Measurements from ENCODE around the gene TMEM91.

DNA sequence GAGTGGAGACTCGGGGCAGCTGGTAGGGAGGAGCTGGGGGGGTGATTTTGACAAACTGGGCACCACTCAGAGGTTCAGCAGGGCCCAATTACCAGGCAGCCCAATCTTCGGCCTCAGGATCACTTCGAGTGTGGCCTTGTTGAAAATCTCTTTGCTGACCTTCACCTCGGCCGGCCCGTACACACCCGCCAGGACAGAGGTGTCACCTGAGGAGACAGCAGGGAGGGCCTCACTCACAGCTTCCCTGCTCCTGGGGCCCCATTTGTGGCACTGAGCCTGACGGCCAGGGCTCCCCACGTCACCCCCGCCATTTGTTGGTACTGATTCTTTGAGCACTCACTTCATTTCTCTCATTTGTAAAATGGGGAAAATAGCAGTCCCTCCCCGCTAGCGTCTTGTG lies 16.4 kb downstream of the TMEM91 start:
- TF ChIP-seq, protein P1, sequence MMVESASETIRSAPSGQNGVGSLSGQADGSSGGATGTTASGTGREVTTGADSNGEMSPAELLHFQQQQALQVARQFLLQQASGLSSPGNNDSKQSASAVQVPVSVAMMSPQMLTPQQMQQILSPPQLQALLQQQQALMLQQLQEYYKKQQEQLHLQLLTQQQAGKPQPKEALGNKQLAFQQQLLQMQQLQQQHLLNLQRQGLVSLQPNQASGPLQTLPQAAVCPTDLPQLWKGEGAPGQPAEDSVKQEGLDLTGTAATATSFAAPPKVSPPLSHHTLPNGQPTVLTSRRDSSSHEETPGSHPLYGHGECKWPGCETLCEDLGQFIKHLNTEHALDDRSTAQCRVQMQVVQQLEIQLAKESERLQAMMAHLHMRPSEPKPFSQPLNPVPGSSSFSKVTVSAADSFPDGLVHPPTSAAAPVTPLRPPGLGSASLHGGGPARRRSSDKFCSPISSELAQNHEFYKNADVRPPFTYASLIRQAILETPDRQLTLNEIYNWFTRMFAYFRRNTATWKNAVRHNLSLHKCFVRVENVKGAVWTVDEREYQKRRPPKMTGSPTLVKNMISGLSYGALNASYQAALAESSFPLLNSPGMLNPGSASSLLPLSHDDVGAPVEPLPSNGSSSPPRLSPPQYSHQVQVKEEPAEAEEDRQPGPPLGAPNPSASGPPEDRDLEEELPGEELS (CRISPR knock-in tag; IDR thresholded peaks at IDR 0.05; ENCODE audit: borderline replicate concordance), result no peak
- TF ChIP-seq, protein P2, sequence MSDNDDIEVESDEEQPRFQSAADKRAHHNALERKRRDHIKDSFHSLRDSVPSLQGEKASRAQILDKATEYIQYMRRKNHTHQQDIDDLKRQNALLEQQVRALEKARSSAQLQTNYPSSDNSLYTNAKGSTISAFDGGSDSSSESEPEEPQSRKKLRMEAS (CRISPR knock-in tag; IDR thresholded peaks at IDR 0.05), result no peak
- no peak for TF ChIP-seq ERF (CRISPR knock-in tag; IDR thresholded peaks at IDR 0.05)
- no peak for TF ChIP-seq GTF2A2 (tag; IDR thresholded peaks at IDR 0.05)
- TF ChIP-seq, protein P3, sequence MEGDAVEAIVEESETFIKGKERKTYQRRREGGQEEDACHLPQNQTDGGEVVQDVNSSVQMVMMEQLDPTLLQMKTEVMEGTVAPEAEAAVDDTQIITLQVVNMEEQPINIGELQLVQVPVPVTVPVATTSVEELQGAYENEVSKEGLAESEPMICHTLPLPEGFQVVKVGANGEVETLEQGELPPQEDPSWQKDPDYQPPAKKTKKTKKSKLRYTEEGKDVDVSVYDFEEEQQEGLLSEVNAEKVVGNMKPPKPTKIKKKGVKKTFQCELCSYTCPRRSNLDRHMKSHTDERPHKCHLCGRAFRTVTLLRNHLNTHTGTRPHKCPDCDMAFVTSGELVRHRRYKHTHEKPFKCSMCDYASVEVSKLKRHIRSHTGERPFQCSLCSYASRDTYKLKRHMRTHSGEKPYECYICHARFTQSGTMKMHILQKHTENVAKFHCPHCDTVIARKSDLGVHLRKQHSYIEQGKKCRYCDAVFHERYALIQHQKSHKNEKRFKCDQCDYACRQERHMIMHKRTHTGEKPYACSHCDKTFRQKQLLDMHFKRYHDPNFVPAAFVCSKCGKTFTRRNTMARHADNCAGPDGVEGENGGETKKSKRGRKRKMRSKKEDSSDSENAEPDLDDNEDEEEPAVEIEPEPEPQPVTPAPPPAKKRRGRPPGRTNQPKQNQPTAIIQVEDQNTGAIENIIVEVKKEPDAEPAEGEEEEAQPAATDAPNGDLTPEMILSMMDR (IDR thresholded peaks at IDR 0.05 in 2 of 3, conservative IDR thresholded peaks at IDR 0.05 in 1 of 3; ENCODE audit: insufficient read depth in 2 of 3, low read depth in 1 of 3, low read length in 3 of 3), result no peak
- no peak for TF ChIP-seq KLF16 (IDR thresholded peaks at IDR 0.05)
- TF ChIP-seq FOXJ2 (tag; IDR thresholded peaks at IDR 0.05), result no peak
- no peak for TF ChIP-seq PHF21A (IDR thresholded peaks at IDR 0.05; ENCODE audit: borderline replicate concordance, low read depth)
- TF ChIP-seq MAZ (CRISPR knock-in tag; conservative IDR thresholded peaks at IDR 0.05 in 1 of 2, IDR thresholded peaks at IDR 0.05 in 1 of 2), result no peak
- no peak for TF ChIP-seq NRF1 (conservative IDR thresholded peaks at IDR 0.05 in 1 of 2, IDR thresholded peaks at IDR 0.05 in 1 of 2)

All from K562 (cell line).